ENCODE measurements around the gene PLEKHA7.

PLEKHA7 gene

GRCh38 chr11:16767957-16768356, 246.3 kb downstream of the PLEKHA7 start:
- no peak for DNase-seq

GRCh38 chr11:16767137-16767536, 247.1 kb downstream of the PLEKHA7 start:
- DNase-seq: no peak

GRCh38 chr11:16764888-16765287, 249.3 kb downstream of the PLEKHA7 start:
- no peak for DNase-seq

GRCh38 chr11:16763746-16764145, 250.5 kb downstream of the PLEKHA7 start:
- no peak for DNase-seq

GRCh38 chr11:16759857-16760508, 254.2 kb downstream of the PLEKHA7 start:
- DNase-seq: no peak

- no peak for DNase-seq
Measured at GRCh38 chr11:16758382-16759024, 255.7 kb downstream of the PLEKHA7 start.

GRCh38 chr11:16750417-16750816, 263.8 kb downstream of the PLEKHA7 start:
- DNase-seq: no peak

- DNase-seq: no peak
Measured at GRCh38 chr11:16749666-16750065, 264.5 kb downstream of the PLEKHA7 start.

- no peak for DNase-seq
Measured at GRCh38 chr11:16749092-16749491, 265.1 kb downstream of the PLEKHA7 start.

- DNase-seq: no peak
Measured at GRCh38 chr11:16745950-16746605, 268.1 kb downstream of the PLEKHA7 start.

GRCh38 chr11:16744128-16744725, 270.0 kb downstream of the PLEKHA7 start:
- no peak for DNase-seq

- DNase-seq: no peak
Measured at GRCh38 chr11:16743478-16743877, 270.7 kb downstream of the PLEKHA7 start.

GRCh38 chr11:16741473-16741872, 272.7 kb downstream of the PLEKHA7 start:
- DNase-seq: no peak

GRCh38 chr11:16738947-16739815, 275.0 kb downstream of the PLEKHA7 start:
- no peak for DNase-seq

- DNase-seq: peak; percentile 93 to 96
Measured at GRCh38 chr11:16738193-16738946, 275.8 kb downstream of the PLEKHA7 start, which contains the start of gene C11orf58. TSS of gene C11orf58 (plus strand) at chr11:16738647. CDS start at chr11:16738779, 132 bp downstream.

- no peak for DNase-seq
Measured at GRCh38 chr11:16737818-16738192, 276.4 kb downstream of the PLEKHA7 start.

Data from NCI-H187 (cell line).